AG04449 (cell line): Measurements from ENCODE around the gene TMEM245.

ENCODE experiments used
- CTCF ChIA-PET: fragments of 350-600 bp; formaldehyde crosslinking; extraction: SDS; loops from one replicate; lab custom pipeline; 2021; ENCODE audit warnings: antibody characterized with exemption; lab: Yijun Ruan, JAX
- POLR2A ChIA-PET: fragments of 400-600, 350-600 bp; formaldehyde crosslinking; extraction: SDS; loops from one replicate; lab custom pipeline; 2020; ENCODE audit warnings: antibody characterized with exemption, inconsistent platforms; lab: Yijun Ruan, JAX
- DNase-seq: peaks from one replicate; pipeline ENCODE4 v3.0.0-alpha.2; 2010; ENCODE audit warnings: low read depth, low spot score
- H3K4me3 ChIP-seq: 2 replicates; pipeline ENCODE4 v1.5.1; 2011; ENCODE audit warnings: low read depth, mild to moderate bottlenecking, control low read depth, low read length
- TF ChIP-seq, protein P1 (sequence below): IDR thresholded peaks from one replicate; pipeline ENCODE4 v1.5.1; 2011; ENCODE audit warnings: mild to moderate bottlenecking, moderate library complexity, low read length, control low read depth, inconsistent platforms; ENCODE audit not compliant: insufficient read depth; ENCODE audit errors: missing control alignments

The TMEM245 gene

DNA sequence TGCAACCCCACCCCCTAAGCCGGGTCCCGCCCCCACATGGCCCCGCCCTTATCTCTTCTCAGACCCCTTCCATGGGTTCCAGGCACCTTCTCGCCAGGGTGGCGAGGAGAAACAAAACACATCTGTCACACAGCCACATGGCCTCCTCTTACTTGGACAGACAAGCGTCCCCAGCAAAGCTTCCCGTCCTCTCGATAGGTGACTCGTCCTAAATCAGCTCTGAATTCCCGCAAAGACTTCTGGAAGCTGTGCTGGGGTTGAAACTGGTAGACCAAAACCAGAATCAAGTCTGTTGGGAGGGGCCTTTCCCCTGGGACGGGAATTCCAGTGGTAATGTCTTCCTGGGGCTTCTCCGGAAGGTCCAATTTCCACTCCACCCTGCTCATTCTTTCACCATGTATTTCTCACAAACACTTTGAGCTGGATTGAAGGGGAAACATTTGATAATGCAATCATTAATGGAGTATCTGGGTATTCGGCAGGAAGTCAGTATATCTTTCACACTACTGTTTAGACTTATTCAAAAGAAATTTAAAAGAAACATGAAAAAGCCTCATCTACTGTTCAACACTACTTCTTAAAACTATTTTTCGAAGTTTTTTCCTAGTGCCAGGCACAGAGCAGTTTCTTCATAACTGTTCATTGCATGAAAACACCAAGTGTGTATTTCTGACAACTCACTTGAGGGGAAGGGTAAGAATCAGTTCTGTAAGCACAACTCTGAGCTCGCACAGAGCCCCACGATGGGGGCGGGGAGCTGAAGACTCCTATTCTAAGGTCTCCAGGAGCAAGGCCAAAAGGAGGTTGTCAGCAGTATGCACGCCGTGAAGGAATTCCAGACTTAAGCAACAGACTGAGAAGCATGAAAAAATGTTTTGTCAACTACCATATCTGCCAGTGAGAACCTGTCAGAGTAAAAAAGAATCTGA, 105.8 kb downstream of the TMEM245 start:
- TF ChIP-seq, protein P1, sequence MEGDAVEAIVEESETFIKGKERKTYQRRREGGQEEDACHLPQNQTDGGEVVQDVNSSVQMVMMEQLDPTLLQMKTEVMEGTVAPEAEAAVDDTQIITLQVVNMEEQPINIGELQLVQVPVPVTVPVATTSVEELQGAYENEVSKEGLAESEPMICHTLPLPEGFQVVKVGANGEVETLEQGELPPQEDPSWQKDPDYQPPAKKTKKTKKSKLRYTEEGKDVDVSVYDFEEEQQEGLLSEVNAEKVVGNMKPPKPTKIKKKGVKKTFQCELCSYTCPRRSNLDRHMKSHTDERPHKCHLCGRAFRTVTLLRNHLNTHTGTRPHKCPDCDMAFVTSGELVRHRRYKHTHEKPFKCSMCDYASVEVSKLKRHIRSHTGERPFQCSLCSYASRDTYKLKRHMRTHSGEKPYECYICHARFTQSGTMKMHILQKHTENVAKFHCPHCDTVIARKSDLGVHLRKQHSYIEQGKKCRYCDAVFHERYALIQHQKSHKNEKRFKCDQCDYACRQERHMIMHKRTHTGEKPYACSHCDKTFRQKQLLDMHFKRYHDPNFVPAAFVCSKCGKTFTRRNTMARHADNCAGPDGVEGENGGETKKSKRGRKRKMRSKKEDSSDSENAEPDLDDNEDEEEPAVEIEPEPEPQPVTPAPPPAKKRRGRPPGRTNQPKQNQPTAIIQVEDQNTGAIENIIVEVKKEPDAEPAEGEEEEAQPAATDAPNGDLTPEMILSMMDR, result no peak
- CTCF ChIA-PET, result interaction anchor here (0.9 to 1.6 kb wide), 5 partner anchors 9 to 60 kb away, joined by 3 to 4 read pairs (median 3); no protein-coding TSS in a partner anchor
- POLR2A ChIA-PET, result interaction anchor here (0.6 kb wide), 1 partner anchor 144 kb away, joined by 4 read pairs; no protein-coding TSS in a partner anchor
- H3K4me3 ChIP-seq, result peak overlapping the region; percentile 59
- DNase-seq, result no peak

DNA sequence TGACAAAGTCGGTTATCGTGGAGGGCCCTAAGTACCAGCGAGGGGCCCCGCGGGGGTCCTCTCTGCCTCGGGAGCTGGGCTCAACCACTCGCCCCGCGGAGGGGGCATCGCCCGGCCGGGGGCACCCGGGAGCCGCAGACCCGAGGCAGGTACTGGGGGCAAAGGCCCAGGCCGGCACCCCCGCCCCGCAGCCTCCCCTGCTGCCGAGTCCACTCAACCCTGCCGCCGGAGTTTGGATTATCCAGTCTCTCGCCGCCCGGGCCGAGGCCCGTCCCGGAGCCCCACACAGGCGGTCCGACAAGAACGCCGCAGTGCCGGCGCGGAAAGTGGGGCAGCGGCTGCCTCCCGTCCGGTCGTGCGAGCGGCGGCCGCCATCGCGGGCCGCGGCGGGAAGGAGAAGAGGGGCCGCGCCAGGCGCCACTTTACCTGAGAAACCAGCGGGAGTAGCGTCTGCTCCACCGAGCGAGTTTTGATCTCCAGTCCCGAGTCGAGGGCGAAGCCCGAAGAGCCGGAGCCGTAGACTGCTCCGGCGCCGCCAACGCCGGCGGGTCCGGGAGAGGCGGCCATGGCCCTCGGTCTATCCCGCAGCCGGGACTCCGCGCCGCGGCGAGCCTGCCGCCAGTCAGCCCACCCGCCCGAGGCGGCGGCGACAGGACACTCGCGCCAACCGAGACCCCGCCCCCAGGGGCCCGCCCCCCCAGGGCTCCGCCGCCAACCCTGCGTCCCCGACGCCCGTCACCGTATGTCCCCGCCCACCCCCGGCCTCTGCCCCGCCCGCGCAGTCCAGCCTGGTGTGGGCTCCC, 106.7 kb downstream of the TMEM245 start, which contains the start of gene CTNNAL1:
Gene CTNNAL1 (minus strand): TSS at position 624 of the 803 bp plus-strand sequence. CDS start 57 bp downstream, at position 567.
- ChIA-PET CTCF (no interaction called here), POLR2A (interaction anchor here (0.6 kb wide), 1 partner anchor 144 kb away, joined by 4 read pairs; no protein-coding TSS in a partner anchor)
- no peak for DNase-seq
- peak within 1 kb of the TSS; percentile 80 for H3K4me3 ChIP-seq
- TF ChIP-seq, protein P1, result no peak

- peak overlapping the region; percentile 80 for H3K4me3 ChIP-seq
- POLR2A ChIA-PET, result no interaction called here
- TF ChIP-seq, protein P1, result no peak
- DNase-seq, result peak; percentile 81
- CTCF ChIA-PET, result no interaction called here
Measured at GRCh38 chr9:109012009-109012875, 107.5 kb downstream of the TMEM245 start.

- no peak for DNase-seq
- peak overlapping the region; percentile 80 for H3K4me3 ChIP-seq
- CTCF ChIA-PET, result interaction anchor here (0.8 to 1.4 kb wide), 2 partner anchors 10 to 23 kb away, joined by 3 to 5 read pairs; no protein-coding TSS in a partner anchor
- POLR2A ChIA-PET, result interaction anchor here (0.6 kb wide), 1 partner anchor 10 kb away, joined by 3 read pairs; no protein-coding TSS in a partner anchor
- TF ChIP-seq, protein P1, result no peak
Measured at GRCh38 chr9:109011231-109011671, 108.5 kb downstream of the TMEM245 start.

GRCh38 chr9:109010746-109011145, 109.0 kb downstream of the TMEM245 start:
- no peak overlapping the region for H3K4me3 ChIP-seq
- TF ChIP-seq, protein P1, result no peak
- DNase-seq, result peak; percentile 29
- ChIA-PET CTCF (interaction anchor here (0.8 to 1.4 kb wide), 2 partner anchors 10 to 24 kb away, joined by 3 to 5 read pairs; no protein-coding TSS in a partner anchor), POLR2A (interaction anchor here (0.6 kb wide), 1 partner anchor 9 kb away, joined by 3 read pairs; no protein-coding TSS in a partner anchor)
